ENCODE results near the gene MCTP1. TPM values are rescaled to one million over a fixed set of nuclear protein-coding genes. Genes with fewer than 3 reads are reported as not detected.

Gene MCTP1
- polyA plus RNA-seq, 2 donors, result 0.91 to 0.92 TPM

GRCh38 chr5:94901191-94901979 lies 383.5 kb downstream of the MCTP1 start:
- Histone ChIP-seq H3K36me3 (ENCODE audit: control insufficient read depth in 2 of 2, insufficient read depth in 2 of 2, low read length in 1 of 2) (no peaks in the 10 kb centered on the region), H3K27me3 (ENCODE audit: control insufficient read depth in 1 of 2, insufficient read depth in 2 of 2, low read length in 2 of 2) (no peaks in the 10 kb centered on the region), H3K4me3 (ENCODE audit: low read depth in 1 of 2, low read length in 2 of 2) (no peak overlapping the region), H3K4me1 (ENCODE audit: control insufficient read depth in 2 of 2, insufficient read depth in 2 of 2, low read length in 1 of 2) (no peaks in the 10 kb centered on the region), H3K27ac (ENCODE audit: low read depth in 2 of 2, low read length in 1 of 2) (no peak overlapping the region), H3K9me3 (ENCODE audit: control insufficient read depth in 2 of 2, insufficient read depth in 1 of 2, low read depth in 1 of 2, low read length in 1 of 2) (no peaks in the 10 kb centered on the region)
- WGBS, 2 donors, result 57 to 60% methylated on average over 5 of the region's 5 CpGs

GRCh38 chr5:94900006-94900505 lies 384.8 kb downstream of the MCTP1 start:
- no peaks in the 10 kb centered on the region for H3K27me3 ChIP-seq (ENCODE audit: control insufficient read depth in 1 of 2, insufficient read depth in 2 of 2, low read length in 2 of 2)
- H3K4me3 ChIP-seq (ENCODE audit: low read depth in 1 of 2, low read length in 2 of 2), result no peak overlapping the region
- 71 to 84% methylated on average over 3 of the region's 3 CpGs for WGBS, 2 donors
- no peak overlapping the region for H3K27ac ChIP-seq (ENCODE audit: low read depth in 2 of 2, low read length in 1 of 2)
- H3K9me3 ChIP-seq (ENCODE audit: control insufficient read depth in 2 of 2, insufficient read depth in 1 of 2, low read depth in 1 of 2, low read length in 1 of 2), result no peaks in the 10 kb centered on the region
- no peaks in the 10 kb centered on the region for H3K36me3 ChIP-seq (ENCODE audit: control insufficient read depth in 2 of 2, insufficient read depth in 2 of 2, low read length in 1 of 2)
- no peaks in the 10 kb centered on the region for H3K4me1 ChIP-seq (ENCODE audit: control insufficient read depth in 2 of 2, insufficient read depth in 2 of 2, low read length in 1 of 2)

GRCh38 chr5:94893412-94894135 lies 391.3 kb downstream of the MCTP1 start:
- no peaks in the 10 kb centered on the region for H3K4me1 ChIP-seq (ENCODE audit: control insufficient read depth in 2 of 2, insufficient read depth in 2 of 2, low read length in 1 of 2)
- no peaks in the 10 kb centered on the region for H3K27me3 ChIP-seq (ENCODE audit: control insufficient read depth in 1 of 2, insufficient read depth in 2 of 2, low read length in 2 of 2)
- H3K27ac ChIP-seq (ENCODE audit: low read depth in 2 of 2, low read length in 1 of 2), result no peak overlapping the region
- no peaks in the 10 kb centered on the region for H3K9me3 ChIP-seq (ENCODE audit: control insufficient read depth in 2 of 2, insufficient read depth in 1 of 2, low read depth in 1 of 2, low read length in 1 of 2)
- H3K4me3 ChIP-seq (ENCODE audit: low read depth in 1 of 2, low read length in 2 of 2), result no peak overlapping the region
- H3K36me3 ChIP-seq (ENCODE audit: control insufficient read depth in 2 of 2, insufficient read depth in 2 of 2, low read length in 1 of 2), result no peaks in the 10 kb centered on the region
- 43 to 59% methylated on average over 5 of the region's 5 CpGs for WGBS, 2 donors

- H3K4me3 ChIP-seq (ENCODE audit: low read depth in 1 of 2, low read length in 2 of 2), result no peak overlapping the region
- H3K27me3 ChIP-seq (ENCODE audit: control insufficient read depth in 1 of 2, insufficient read depth in 2 of 2, low read length in 2 of 2), result no peaks in the 10 kb centered on the region
- H3K4me1 ChIP-seq (ENCODE audit: control insufficient read depth in 2 of 2, insufficient read depth in 2 of 2, low read length in 1 of 2), result no peaks in the 10 kb centered on the region
- H3K27ac ChIP-seq (ENCODE audit: low read depth in 2 of 2, low read length in 1 of 2), result no peak overlapping the region
- WGBS, 2 donors, result 89 to 92% methylated on average over 9 of the region's 9 CpGs
- H3K36me3 ChIP-seq (ENCODE audit: control insufficient read depth in 2 of 2, insufficient read depth in 2 of 2, low read length in 1 of 2), result no peaks in the 10 kb centered on the region
- no peaks in the 10 kb centered on the region for H3K9me3 ChIP-seq (ENCODE audit: control insufficient read depth in 2 of 2, insufficient read depth in 1 of 2, low read depth in 1 of 2, low read length in 1 of 2)
These were observed 392.9 kb downstream of the MCTP1 start for GRCh38 chr5:94891972-94892371.

GRCh38 chr5:94891565-94891964 lies 393.3 kb downstream of the MCTP1 start:
- H3K36me3 ChIP-seq (ENCODE audit: control insufficient read depth in 2 of 2, insufficient read depth in 2 of 2, low read length in 1 of 2), result no peaks in the 10 kb centered on the region
- no peak overlapping the region for H3K27ac ChIP-seq (ENCODE audit: low read depth in 2 of 2, low read length in 1 of 2)
- WGBS, 2 donors, result 89 to 91% methylated on average over 5 of the region's 5 CpGs
- H3K27me3 ChIP-seq (ENCODE audit: control insufficient read depth in 1 of 2, insufficient read depth in 2 of 2, low read length in 2 of 2), result no peaks in the 10 kb centered on the region
- no peaks in the 10 kb centered on the region for H3K9me3 ChIP-seq (ENCODE audit: control insufficient read depth in 2 of 2, insufficient read depth in 1 of 2, low read depth in 1 of 2, low read length in 1 of 2)
- H3K4me1 ChIP-seq (ENCODE audit: control insufficient read depth in 2 of 2, insufficient read depth in 2 of 2, low read length in 1 of 2), result no peaks in the 10 kb centered on the region
- no peak overlapping the region for H3K4me3 ChIP-seq (ENCODE audit: low read depth in 1 of 2, low read length in 2 of 2)

- Histone ChIP-seq H3K9me3 (ENCODE audit: control insufficient read depth in 2 of 2, insufficient read depth in 1 of 2, low read depth in 1 of 2, low read length in 1 of 2) (no peaks in the 10 kb centered on the region), H3K4me3 (ENCODE audit: low read depth in 1 of 2, low read length in 2 of 2) (no peak overlapping the region), H3K27me3 (ENCODE audit: control insufficient read depth in 1 of 2, insufficient read depth in 2 of 2, low read length in 2 of 2) (no peaks in the 10 kb centered on the region), H3K36me3 (ENCODE audit: control insufficient read depth in 2 of 2, insufficient read depth in 2 of 2, low read length in 1 of 2) (no peaks in the 10 kb centered on the region), H3K4me1 (ENCODE audit: control insufficient read depth in 2 of 2, insufficient read depth in 2 of 2, low read length in 1 of 2) (no peaks in the 10 kb centered on the region), H3K27ac (ENCODE audit: low read depth in 2 of 2, low read length in 1 of 2) (no peak overlapping the region)
- 44 to 62% methylated on average over 4 of the region's 4 CpGs for WGBS, 2 donors
These were observed 394.0 kb downstream of the MCTP1 start for GRCh38 chr5:94890907-94891306.

- Histone ChIP-seq H3K36me3 (ENCODE audit: control insufficient read depth in 2 of 2, insufficient read depth in 2 of 2, low read length in 1 of 2) (no peaks in the 10 kb centered on the region), H3K4me1 (ENCODE audit: control insufficient read depth in 2 of 2, insufficient read depth in 2 of 2, low read length in 1 of 2) (no peaks in the 10 kb centered on the region), H3K9me3 (ENCODE audit: control insufficient read depth in 2 of 2, insufficient read depth in 1 of 2, low read depth in 1 of 2, low read length in 1 of 2) (no peaks in the 10 kb centered on the region), H3K4me3 (ENCODE audit: low read depth in 1 of 2, low read length in 2 of 2) (no peak overlapping the region), H3K27me3 (ENCODE audit: control insufficient read depth in 1 of 2, insufficient read depth in 2 of 2, low read length in 2 of 2) (no peaks in the 10 kb centered on the region), H3K27ac (ENCODE audit: low read depth in 2 of 2, low read length in 1 of 2) (no peak overlapping the region)
- WGBS, 2 donors, result 83 to 88% methylated on average over 3 of the region's 3 CpGs
These were observed 396.2 kb downstream of the MCTP1 start for GRCh38 chr5:94888674-94889073.

- Histone ChIP-seq H3K9me3 (ENCODE audit: control insufficient read depth in 2 of 2, insufficient read depth in 1 of 2, low read depth in 1 of 2, low read length in 1 of 2) (no peaks in the 10 kb centered on the region), H3K27ac (ENCODE audit: low read depth in 2 of 2, low read length in 1 of 2) (no peak overlapping the region), H3K27me3 (ENCODE audit: control insufficient read depth in 1 of 2, insufficient read depth in 2 of 2, low read length in 2 of 2) (no peaks in the 10 kb centered on the region), H3K36me3 (ENCODE audit: control insufficient read depth in 2 of 2, insufficient read depth in 2 of 2, low read length in 1 of 2) (no peaks in the 10 kb centered on the region), H3K4me1 (ENCODE audit: control insufficient read depth in 2 of 2, insufficient read depth in 2 of 2, low read length in 1 of 2) (no peaks in the 10 kb centered on the region), H3K4me3 (ENCODE audit: low read depth in 1 of 2, low read length in 2 of 2) (no peak overlapping the region)
- 78 to 79% methylated on average over 2 of the region's 2 CpGs for WGBS, 2 donors
These were observed 399.0 kb downstream of the MCTP1 start for GRCh38 chr5:94885931-94886330.

GRCh38 chr5:94884311-94884710 lies 400.6 kb downstream of the MCTP1 start:
- H3K27ac ChIP-seq (ENCODE audit: low read depth in 2 of 2, low read length in 1 of 2), result no peak overlapping the region
- 64 to 66% methylated on average over 9 of the region's 9 CpGs for WGBS, 2 donors
- no peaks in the 10 kb centered on the region for H3K9me3 ChIP-seq (ENCODE audit: control insufficient read depth in 2 of 2, insufficient read depth in 1 of 2, low read depth in 1 of 2, low read length in 1 of 2)
- no peaks in the 10 kb centered on the region for H3K4me1 ChIP-seq (ENCODE audit: control insufficient read depth in 2 of 2, insufficient read depth in 2 of 2, low read length in 1 of 2)
- H3K27me3 ChIP-seq (ENCODE audit: control insufficient read depth in 1 of 2, insufficient read depth in 2 of 2, low read length in 2 of 2), result no peaks in the 10 kb centered on the region
- no peaks in the 10 kb centered on the region for H3K36me3 ChIP-seq (ENCODE audit: control insufficient read depth in 2 of 2, insufficient read depth in 2 of 2, low read length in 1 of 2)
- H3K4me3 ChIP-seq (ENCODE audit: low read depth in 1 of 2, low read length in 2 of 2), result no peak overlapping the region
